Measurements from ENCODE around the gene RGS10.

The RGS10 gene

GRCh38 chr10:119495021-119495505 is 47.5 kb downstream of the RGS10 start:
- DNase-seq = no peak

- DNase-seq = no peak
Observed at GRCh38 chr10:119494236-119495020, 48.1 kb downstream of the RGS10 start.

GRCh38 chr10:119493155-119493554 is 49.4 kb downstream of the RGS10 start:
- DNase-seq = no peak

GRCh38 chr10:119491966-119492757 is 50.4 kb downstream of the RGS10 start:
- peak; percentile 25 for DNase-seq

- no peak for DNase-seq
Observed at GRCh38 chr10:119489991-119490326, 52.6 kb downstream of the RGS10 start.

GRCh38 chr10:119488675-119489074 is 53.8 kb downstream of the RGS10 start:
- DNase-seq = no peak

- DNase-seq = no peak
Observed at GRCh38 chr10:119483839-119484238, 58.7 kb downstream of the RGS10 start.

- no peak for DNase-seq
Observed at GRCh38 chr10:119483001-119483400, 59.5 kb downstream of the RGS10 start.

GRCh38 chr10:119481781-119482426 is 60.6 kb downstream of the RGS10 start:
- DNase-seq = no peak

GRCh38 chr10:119480667-119481066 is 61.9 kb downstream of the RGS10 start:
- no peak for DNase-seq

GRCh38 chr10:119479532-119479931 is 63.0 kb downstream of the RGS10 start:
- DNase-seq = no peak

- no peak for DNase-seq
Observed at GRCh38 chr10:119478811-119479341, 63.6 kb downstream of the RGS10 start.

- no peak for DNase-seq
Observed at GRCh38 chr10:119478111-119478802, 64.3 kb downstream of the RGS10 start.

- DNase-seq = no peak
Observed at GRCh38 chr10:119477444-119477843, 65.1 kb downstream of the RGS10 start.

- no peak for DNase-seq
Observed at GRCh38 chr10:119474606-119475005, 67.9 kb downstream of the RGS10 start.

- no peak for DNase-seq
Observed at GRCh38 chr10:119473771-119474170, 68.7 kb downstream of the RGS10 start.

- DNase-seq = no peak
Observed at GRCh38 chr10:119470920-119471702, 71.4 kb downstream of the RGS10 start.

- DNase-seq = no peak
Observed at GRCh38 chr10:119469846-119470245, 72.7 kb downstream of the RGS10 start.

GRCh38 chr10:119469325-119469707 is 73.2 kb downstream of the RGS10 start:
- no peak for DNase-seq

- no peak for DNase-seq
Observed at GRCh38 chr10:119468542-119469324, 73.8 kb downstream of the RGS10 start.

- DNase-seq = no peak
Observed at GRCh38 chr10:119466655-119467054, 75.9 kb downstream of the RGS10 start.

All from GF-D8 (cell line).